K562 (cell line): ENCODE data around the gene BOLA1. TPM values are rescaled to one million over a fixed set of nuclear protein-coding genes. Genes with fewer than 3 reads are reported as not detected.

ENCODE experiments used
- ARID2 ChIP-seq: fragments of 450-650 bp; IDR thresholded peaks from 2 replicates; pipeline ENCODE4 v1.6.1; 2017; ENCODE audit warnings: antibody characterized with exemption, mild to moderate bottlenecking
- ATF6 ChIP-seq: sonication (generic); formaldehyde crosslinking; IDR thresholded peaks from 2 replicates; pipeline ENCODE4 v1.4.0; 2020; ENCODE audit warnings: mild to moderate bottlenecking, missing genetic modification reagents
- CGGBP1 ChIP-seq: fragments of 250-450 bp; sonication (Bioruptor Pico); IDR thresholded peaks from 2 replicates; pipeline ENCODE4 v1.9.0; 2021; ENCODE audit warnings: mild to moderate bottlenecking
- CHCHD3 ChIP-seq: fragments of 250-450 bp; sonication (Bioruptor Pico); IDR thresholded peaks from 2 replicates; pipeline ENCODE4 v2.1.2; 2022; ENCODE audit warnings: mild to moderate bottlenecking
- DNMT1 ChIP-seq: fragments of 450-650 bp; IDR thresholded peaks from 2 replicates; pipeline ENCODE4 v1.6.1; 2016; ENCODE audit warnings: antibody characterized with exemption, mild to moderate bottlenecking
- GATAD2B ChIP-seq: fragments of 450-650 bp; IDR thresholded peaks from 2 replicates; pipeline ENCODE4 v1.6.1; 2017; ENCODE audit warnings: mild to moderate bottlenecking, borderline replicate concordance
- HDAC8 ChIP-seq: fragments of 450-650 bp; IDR thresholded peaks from 2 replicates; pipeline ENCODE4 v1.6.1; 2016; ENCODE audit warnings: mild to moderate bottlenecking, missing genetic modification characterization, moderate library complexity, missing compliant biosample characterization
- HMGN3 ChIP-seq: IDR thresholded peaks from 2 replicates; pipeline ENCODE4 v1.6.1; 2011; ENCODE audit warnings: borderline replicate concordance, low read depth, mild to moderate bottlenecking, mixed read lengths, low read length; ENCODE audit not compliant: insufficient read length; ENCODE audit errors: extremely low read depth
- KAT7 ChIP-seq: sonication (generic); formaldehyde crosslinking; IDR thresholded peaks from 2 replicates; pipeline ENCODE4 v1.8.0; 2022; ENCODE audit warnings: missing genetic modification reagents, mild to moderate bottlenecking, borderline replicate concordance
- MBD2 ChIP-seq: sonication (generic); IDR thresholded peaks from 2 replicates; pipeline ENCODE4 v1.6.1; 2016; ENCODE audit warnings: low read depth, borderline replicate concordance
- MCM5 ChIP-seq: fragments of 450-650 bp; IDR thresholded peaks from 2 replicates; pipeline ENCODE4 v1.6.1; 2016; ENCODE audit warnings: low read depth
- MIER1 ChIP-seq: fragments of 450-650 bp; IDR thresholded peaks from 2 replicates; pipeline ENCODE4 v1.6.1; 2016; ENCODE audit warnings: antibody characterized with exemption, mild to moderate bottlenecking, low read depth
- NFRKB ChIP-seq: fragments of 450-650 bp; IDR thresholded peaks from 2 replicates; pipeline ENCODE4 v1.6.1; 2016; ENCODE audit warnings: low read depth
- RAD21 ChIP-seq, 2 experiments: fragments of 250-450 bp in 1 of 2; fragments of 450-650 bp in 1 of 2; sonication (Bioruptor Pico) in 1 of 2; formaldehyde crosslinking in 1 of 2; IDR thresholded peaks in 1 of 2; conservative IDR thresholded peaks in 1 of 2; 2 replicates each; pipeline versions ENCODE4 v1.4.0 to v1.8.0; 2020 to 2022; ENCODE audit warnings: mild to moderate bottlenecking in 2 of 2, moderate library complexity in 1 of 2
- SLC30A9 ChIP-seq: fragments of 250-450 bp; sonication (Bioruptor Pico); IDR thresholded peaks from 2 replicates; pipeline ENCODE4 v1.8.0; 2022; ENCODE audit warnings: mild to moderate bottlenecking, moderate library complexity
- SMARCB1 ChIP-seq: IDR thresholded peaks from 2 replicates; pipeline ENCODE4 v1.6.1; 2011; ENCODE audit warnings: improper control_type of control experiment, low read depth; ENCODE audit not compliant: insufficient read length
- TCF7L2 ChIP-seq: fragments of 150-350 bp; IDR thresholded peaks from 2 replicates; pipeline ENCODE4 v1.6.1; 2016; ENCODE audit warnings: low read depth, mild to moderate bottlenecking, low read length, moderate library complexity
- TRIM28 ChIP-seq: fragments of 450-650 bp; IDR thresholded peaks from 2 replicates; pipeline ENCODE4 v1.6.1; 2017
- ZNF133 ChIP-seq: fragments of 250-450 bp; sonication (Bioruptor Pico); IDR thresholded peaks from 2 replicates; pipeline ENCODE4 v1.4.0; 2020; ENCODE audit warnings: mild to moderate bottlenecking
- ZNF518B ChIP-seq: fragments of 250-450 bp; sonication (Bioruptor Pico); IDR thresholded peaks from 2 replicates; pipeline ENCODE4 v1.5.0; 2021; ENCODE audit warnings: mild to moderate bottlenecking, moderate library complexity
- ZNF584 ChIP-seq: fragments of 200-800 bp; sonication (Bioruptor generic); IDR thresholded peaks from 2 replicates; pipeline ENCODE4 v1.6.1; 2016; ENCODE audit warnings: low read depth, mild to moderate bottlenecking, missing genetic modification characterization, missing compliant biosample characterization
- ZNF77 ChIP-seq: fragments of 250-450 bp; sonication (Bioruptor Pico); IDR thresholded peaks from 2 replicates; pipeline ENCODE4 v1.5.0; 2020
- ZNF780A ChIP-seq: fragments of 250-450 bp; sonication (Bioruptor Pico); IDR thresholded peaks from 2 replicates; pipeline ENCODE4 v1.5.0; 2021; ENCODE audit warnings: mild to moderate bottlenecking
- polyA plus RNA-seq, 8 experiments: library from polyadenylated mRNA; depleted of rRNA in 4 of 8; stranded (reverse) in 5 of 8; unstranded in 3 of 8; fragments of >200 nt; fragmentation: Nextera tagmentation in 2 of 8; fragmentation: Illumina TruSeq in 1 of 8; extraction: Ambion mirVana in 2 of 8; extraction: Trizol in 1 of 8; gene quantifications; 2 replicates each; pipeline versions ENCODE4 v1.2.1 to v1.2.3, GENCODE V29; 2011 to 2014; ENCODE audit warnings: inconsistent platforms in 1 of 8, missing spikeins in 1 of 8
- total RNA-seq, 7 experiments: library from RNA; depleted of rRNA in 6 of 7; stranded (reverse); fragments of >200 nt in 6 of 7; fragmentation: Illumina TruSeq in 2 of 7; extraction: Trizol in 2 of 7; gene quantifications; 2 replicates each; pipeline versions ENCODE4 v1.2.1 to v1.2.3, GENCODE V29; 2011 to 2021; ENCODE audit warnings: low replicate concordance in 1 of 7

BOLA1 gene
- total and polyA plus RNA-seq, 9 of the 15 experiments (the other 6 are each of a cell fraction or from before 2014, with no cell fraction given), result 0.18 to 1.2 (median 0.40) TPM; not detected in 2

GRCh38 chr1:149887456-149888246 lies 11.7 kb upstream of the BOLA1 start (continued):
- TF ChIP-seq ZNF77 (CRISPR knock-in tag) (no peak), SLC30A9 (CRISPR knock-in tag) (no peak), ZNF133 (no peak), MBD2 (no peak; the same call in 1 of the 2 replicates), TCF7L2 (no peak), ZNF780A (CRISPR knock-in tag) (no peak), CGGBP1 (CRISPR knock-in tag) (no peak), ZNF518B (no peak), DNMT1 (no peak), MCM5 (no peak), TRIM28 (no peak), NFRKB (no peak; the same call in 1 of the 2 replicates), SMARCB1 (no peak), RAD21 (CRISPR knock-in tag; conservative IDR thresholded peaks at IDR 0.05 in 1 of 2, IDR thresholded peaks at IDR 0.05 in 1 of 2) (no peak), HMGN3 (peak; percentile 88), MIER1 (no peak), CHCHD3 (CRISPR knock-in tag) (peak; percentile 9; the same call in 1 of the 2 replicates), ATF6 (0 out of 2 replicates have a peak, but pooled peaks have one; percentile 48), ZNF584 (CRISPR knock-in tag) (no peak), HDAC8 (no peak), ARID2 (no peak), KAT7 (CRISPR knock-in tag) (peak; percentile 99), GATAD2B (no peak)
